ENCODE data around the gene METTL8.

Gene METTL8

GRCh38 chr2:171287611-171288010, 146.2 kb downstream of the METTL8 start:
- H3K4me3 ChIP-seq (ENCODE audit: low read length), result no peak overlapping the region
- no peaks in the 10 kb centered on the region for H3K36me3 ChIP-seq (replicated peaks; ENCODE audit: insufficient read depth, low read length)
- H3K9me3 ChIP-seq (replicated peaks; ENCODE audit: insufficient read depth, low read length), result no peaks in the 10 kb centered on the region
- H3K27me3 ChIP-seq (replicated peaks; ENCODE audit: insufficient read depth, low read length), result no peaks in the 10 kb centered on the region
- DNase-seq, result no peak
- H3K9me2 ChIP-seq (replicated peaks; ENCODE audit: insufficient read depth, low read length), result no peaks in the 10 kb centered on the region
- H4K20me1 ChIP-seq (ENCODE audit: insufficient read depth, low read length), result no peaks in the 10 kb centered on the region
- H3K79me2 ChIP-seq (ENCODE audit: low read length), result no peaks in the 10 kb centered on the region
- H3K27ac ChIP-seq (ENCODE audit: low read length), result no peak overlapping the region
- H3K9ac ChIP-seq (ENCODE audit: low read length), result no peak overlapping the region
- H3K4me1 ChIP-seq (ENCODE audit: low read length), result no peaks in the 10 kb centered on the region
- no peak overlapping the region for H2AFZ ChIP-seq (ENCODE audit: low read length)
- no peaks in the 10 kb centered on the region for H3F3A ChIP-seq (ENCODE audit: insufficient read depth, low read length)
- no peak for TF ChIP-seq CTCF (IDR thresholded peaks at IDR 0.05; ENCODE audit: low read length)
- TF ChIP-seq EZH2 (optimal IDR thresholded peaks at IDR 0.05; ENCODE audit: low read depth, low read length), result no peak
- no peak for TF ChIP-seq EZH2phosphoT487 (IDR thresholded peaks at IDR 0.05; ENCODE audit: low read length)
- no peak overlapping the region for H3K4me2 ChIP-seq (ENCODE audit: low read depth, low read length)

GRCh38 chr2:171287036-171287571, 146.7 kb downstream of the METTL8 start:
- Histone ChIP-seq H3K36me3 (replicated peaks; ENCODE audit: insufficient read depth, low read length) (no peaks in the 10 kb centered on the region), H2AFZ (ENCODE audit: low read length) (no peak overlapping the region), H3K9ac (ENCODE audit: low read length) (no peak overlapping the region), H3K4me2 (ENCODE audit: low read depth, low read length) (no peak overlapping the region), H4K20me1 (ENCODE audit: insufficient read depth, low read length) (no peaks in the 10 kb centered on the region), H3K9me3 (replicated peaks; ENCODE audit: insufficient read depth, low read length) (no peaks in the 10 kb centered on the region), H3F3A (ENCODE audit: insufficient read depth, low read length) (no peaks in the 10 kb centered on the region), H3K79me2 (ENCODE audit: low read length) (no peaks in the 10 kb centered on the region), H3K4me1 (ENCODE audit: low read length) (no peaks in the 10 kb centered on the region), H3K4me3 (ENCODE audit: low read length) (no peak overlapping the region), H3K27me3 (replicated peaks; ENCODE audit: insufficient read depth, low read length) (no peaks in the 10 kb centered on the region), H3K9me2 (replicated peaks; ENCODE audit: insufficient read depth, low read length) (no peaks in the 10 kb centered on the region), H3K27ac (ENCODE audit: low read length) (no peak overlapping the region)
- no peak for DNase-seq
- TF ChIP-seq EZH2 (optimal IDR thresholded peaks at IDR 0.05; ENCODE audit: low read depth, low read length) (no peak), EZH2phosphoT487 (IDR thresholded peaks at IDR 0.05; ENCODE audit: low read length) (no peak), CTCF (IDR thresholded peaks at IDR 0.05; ENCODE audit: low read length) (no peak)

- no peaks in the 10 kb centered on the region for H3K4me1 ChIP-seq (ENCODE audit: low read length)
- no peak overlapping the region for H3K4me3 ChIP-seq (ENCODE audit: low read length)
- H3K4me2 ChIP-seq (ENCODE audit: low read depth, low read length), result no peak overlapping the region
- H2AFZ ChIP-seq (ENCODE audit: low read length), result no peak overlapping the region
- no peaks in the 10 kb centered on the region for H4K20me1 ChIP-seq (ENCODE audit: insufficient read depth, low read length)
- no peaks in the 10 kb centered on the region for H3K9me3 ChIP-seq (replicated peaks; ENCODE audit: insufficient read depth, low read length)
- no peak overlapping the region for H3K9ac ChIP-seq (ENCODE audit: low read length)
- no peak overlapping the region for H3K27ac ChIP-seq (ENCODE audit: low read length)
- no peaks in the 10 kb centered on the region for H3F3A ChIP-seq (ENCODE audit: insufficient read depth, low read length)
- TF ChIP-seq EZH2phosphoT487 (IDR thresholded peaks at IDR 0.05; ENCODE audit: low read length) (no peak), CTCF (IDR thresholded peaks at IDR 0.05; ENCODE audit: low read length) (no peak), EZH2 (optimal IDR thresholded peaks at IDR 0.05; ENCODE audit: low read depth, low read length) (no peak)
- H3K79me2 ChIP-seq (ENCODE audit: low read length), result no peaks in the 10 kb centered on the region
- H3K9me2 ChIP-seq (replicated peaks; ENCODE audit: insufficient read depth, low read length), result no peaks in the 10 kb centered on the region
- no peaks in the 10 kb centered on the region for H3K27me3 ChIP-seq (replicated peaks; ENCODE audit: insufficient read depth, low read length)
- DNase-seq, result no peak
- H3K36me3 ChIP-seq (replicated peaks; ENCODE audit: insufficient read depth, low read length), result no peaks in the 10 kb centered on the region
Measured at GRCh38 chr2:171281110-171281509, 152.7 kb downstream of the METTL8 start.

All from MM.1S (cell line).